A673 (cell line): Measurements from ENCODE around the gene CFAP97. TPM values are rescaled to one million over a fixed set of nuclear protein-coding genes. Genes with fewer than 3 reads are reported as not detected.

Experiments
- BruUV-seq: library from RNA; stranded (reverse); fragments of 400-500 nt; replicated peaks from 2 replicates; lab custom pipeline; 2021; lab: Mats Ljungman, UMichigan
- CTCF ChIA-PET: fragments of 300-600 bp; sonication (Branson Sonifier 250); formaldehyde crosslinking; loops from one replicate; lab custom pipeline; 2022; ENCODE audit warnings: antibody characterized with exemption; lab: Charles Lee
- POLR2A ChIA-PET: fragments of 300-600 bp; sonication (Branson Sonifier 250); formaldehyde crosslinking; loops from one replicate; lab custom pipeline; 2022; ENCODE audit warnings: antibody characterized with exemption; ENCODE audit not compliant: low non-redundant PET; lab: Charles Lee
- DNase-seq: peaks from one replicate; pipeline ENCODE4 v3.0.0-alpha.2; 2015; ENCODE audit warnings: low spot score
- H3K27ac ChIP-seq: fragments of 200-600 bp; sonication (generic); 2 replicates; pipeline ENCODE4 v1.5.1; 2016; ENCODE audit warnings: mixed run types, low read depth, mild to moderate bottlenecking, mixed read lengths, antibody characterized with exemption, low read length; ENCODE audit not compliant: poor library complexity, severe bottlenecking
- H3K27me3 ChIP-seq: fragments of 200-600 bp; sonication (generic); replicated peaks from 2 replicates; pipeline ENCODE4 v1.6.1; 2017; ENCODE audit warnings: mixed run types, low read depth, mild to moderate bottlenecking, mixed read lengths, antibody characterized with exemption, low read length; ENCODE audit not compliant: insufficient read depth, poor library complexity
- H3K36me3 ChIP-seq: fragments of 200-600 bp; sonication (generic); 2 replicates; pipeline ENCODE4 v1.6.1; 2016; ENCODE audit warnings: mixed run types, mild to moderate bottlenecking, mixed read lengths, antibody characterized with exemption, low read length; ENCODE audit not compliant: insufficient read depth, poor library complexity, severe bottlenecking
- H3K4me1 ChIP-seq: fragments of 200-600 bp; sonication (generic); 2 replicates; pipeline ENCODE4 v1.6.1; 2017; ENCODE audit warnings: mixed run types, mild to moderate bottlenecking, mixed read lengths, antibody characterized with exemption, low read length; ENCODE audit not compliant: insufficient read depth, poor library complexity, severe bottlenecking
- H3K4me3 ChIP-seq: fragments of 200-600 bp; sonication (generic); 2 replicates; pipeline ENCODE4 v1.5.1; 2016; ENCODE audit warnings: low read depth, mixed run types, mild to moderate bottlenecking, mixed read lengths, low read length; ENCODE audit not compliant: poor library complexity, severe bottlenecking
- H3K9me3 ChIP-seq: fragments of 200-600 bp; sonication (generic); 2 replicates; pipeline ENCODE4 v1.6.1; 2016; ENCODE audit warnings: mixed run types, low read depth, mild to moderate bottlenecking, mixed read lengths, antibody characterized with exemption, low read length; ENCODE audit not compliant: poor library complexity, severe bottlenecking
- CTCF ChIP-seq: fragments of 300-800, 200-600 bp; sonication (generic); conservative IDR thresholded peaks from 2 replicates; pipeline ENCODE4 v1.5.1; 2017; ENCODE audit warnings: low read depth, mild to moderate bottlenecking, antibody characterized with exemption, low read length, moderate library complexity, mixed read lengths
- EZH2 ChIP-seq: fragments of 200-600 bp; sonication (generic); IDR thresholded peaks from 2 replicates; pipeline ENCODE4 v1.6.1; 2017; ENCODE audit warnings: borderline replicate concordance, low read depth, mild to moderate bottlenecking, mixed read lengths, antibody characterized with exemption, low read length; ENCODE audit not compliant: poor library complexity, severe bottlenecking
- intact Hi-C: fragments of 100-400 bp; cut with micrococcal nuclease; formaldehyde crosslinking; loops from one replicate; pipeline ENCODE4 v1.10.0; 2022; ENCODE audit not compliant: unreplicated experiment
- total RNA-seq: library from RNA; stranded (reverse); gene quantifications from 2 replicates; pipeline ENCODE4 v1.2.3, GENCODE V29; 2021

CFAP97 gene
- total RNA-seq, 1 experiment from 2014 or later: 28.9 TPM

GRCh38 chr4:185183622-185184281 lies 20.0 kb downstream of the CFAP97 start:
- no peak overlapping the region for H3K4me3 ChIP-seq
- H3K4me1 ChIP-seq: peaks cover 17% of the 10 kb centered on the region
- H3K27me3 ChIP-seq: no peaks in the 10 kb centered on the region
- H3K27ac ChIP-seq: no peak overlapping the region
- ChIA-PET POLR2A (no interaction called here), CTCF (interaction anchor here (0.6 to 1.4 kb wide), 6 partner anchors 10 to 144 kb away, joined by 3 to 5 read pairs (median 4); partner anchors contain the start of genes SLC25A4 and SNX25)
- H3K36me3 ChIP-seq: peaks cover 4% of the 10 kb centered on the region
- intact Hi-C loops: loop anchor here (5.0 kb wide), 1 partner anchor 146 kb away; no protein-coding TSS in a partner anchor
- no TSS peak for BruUV-seq
- DNase-seq: peak; percentile 91
- TF ChIP-seq CTCF: peak; percentile 91
- no peak for TF ChIP-seq EZH2
- H3K9me3 ChIP-seq: no peaks in the 10 kb centered on the region

- no peak for DNase-seq
- Histone ChIP-seq H3K9me3 (no peaks in the 10 kb centered on the region), H3K27ac (no peak overlapping the region), H3K4me3 (no peak overlapping the region), H3K4me1 (peaks cover 17% of the 10 kb centered on the region), H3K27me3 (no peaks in the 10 kb centered on the region), H3K36me3 (no peaks in the 10 kb centered on the region)
- no TSS peak for BruUV-seq
- no peak for TF ChIP-seq CTCF
- no peak for TF ChIP-seq EZH2
- ChIA-PET POLR2A (no interaction called here), CTCF (no interaction called here)
- intact Hi-C loops: loop anchor here (5.0 kb wide), 1 partner anchor 145 kb away; no protein-coding TSS in a partner anchor
These were observed 21.6 kb downstream of the CFAP97 start for GRCh38 chr4:185182239-185182638.

- Histone ChIP-seq H3K27me3 (no peaks in the 10 kb centered on the region), H3K36me3 (peaks cover 12% of the 10 kb centered on the region), H3K9me3 (no peaks in the 10 kb centered on the region), H3K27ac (no peak overlapping the region), H3K4me3 (no peak overlapping the region), H3K4me1 (peaks cover 3% of the 10 kb centered on the region)
- DNase-seq: no peak
- ChIA-PET POLR2A (no interaction called here), CTCF (no interaction called here)
- TF ChIP-seq CTCF (no peak), EZH2 (no peak)
- intact Hi-C loops: no loop called here
- no TSS peak for BruUV-seq
These were observed 24.3 kb downstream of the CFAP97 start for GRCh38 chr4:185179488-185179887.
